Trophoblast cell (in vitro differentiated cells and primary cell): ENCODE data around the gene GASK1A.

Experiments
- DNase-seq, 2 donors: peaks; one replicate each; pipeline ENCODE4 v3.0.0-alpha.2; 2016
- H2AFZ ChIP-seq: 2 replicates; pipeline ENCODE4 v1.6.1; 2013; ENCODE audit warnings: low read length, moderate library complexity, mild to moderate bottlenecking; ENCODE audit not compliant: insufficient read depth, poor library complexity
- H2AK5ac ChIP-seq: 2 replicates; pipeline ENCODE4 v1.6.1; 2013; ENCODE audit warnings: mild to moderate bottlenecking, low read length
- H2BK120ac ChIP-seq: 2 replicates; pipeline ENCODE4 v1.6.1; 2013; ENCODE audit warnings: low read length, mild to moderate bottlenecking, moderate library complexity; ENCODE audit not compliant: insufficient read depth, poor library complexity
- H2BK12ac ChIP-seq: 2 replicates; pipeline ENCODE4 v1.6.1; 2013; ENCODE audit warnings: mild to moderate bottlenecking, low read length, moderate library complexity
- H2BK5ac ChIP-seq: 2 replicates; pipeline ENCODE4 v1.6.1; 2013; ENCODE audit warnings: low read length, low read depth, moderate library complexity, mild to moderate bottlenecking; ENCODE audit not compliant: poor library complexity
- H3K14ac ChIP-seq: 2 replicates; pipeline ENCODE4 v1.6.1; 2013; ENCODE audit warnings: mild to moderate bottlenecking, low read length
- H3K18ac ChIP-seq: 2 replicates; pipeline ENCODE4 v1.6.1; 2013; ENCODE audit warnings: mild to moderate bottlenecking, low read length
- H3K23ac ChIP-seq: 2 replicates; pipeline ENCODE4 v1.6.1; 2013; ENCODE audit warnings: low read length
- H3K27ac ChIP-seq: 2 replicates; pipeline ENCODE4 v1.5.1; 2013; ENCODE audit warnings: low read depth, mild to moderate bottlenecking, inconsistent platforms, low read length, moderate library complexity
- H3K27me3 ChIP-seq: 2 replicates; pipeline ENCODE4 v1.6.1; 2013; ENCODE audit warnings: inconsistent platforms, mild to moderate bottlenecking, low read length, moderate library complexity; ENCODE audit not compliant: insufficient read depth
- H3K36me3 ChIP-seq, 2 experiments: 1 replicate in 1 of 2; 2 replicates in 1 of 2; pipeline ENCODE4 v1.6.1; 2013; ENCODE audit warnings: low read length in 2 of 2, mild to moderate bottlenecking in 2 of 2, moderate library complexity in 1 of 2; ENCODE audit not compliant: insufficient read depth in 2 of 2, control insufficient read depth in 1 of 2
- H3K4ac ChIP-seq: 2 replicates; pipeline ENCODE4 v1.6.1; 2013; ENCODE audit warnings: low read depth, mild to moderate bottlenecking, low read length, moderate library complexity
- H3K4me1 ChIP-seq, 2 experiments: 1 replicate in 1 of 2; 2 replicates in 1 of 2; pipeline ENCODE4 v1.6.1; 2013; ENCODE audit warnings: low read length in 2 of 2, mild to moderate bottlenecking in 2 of 2, moderate library complexity in 1 of 2; ENCODE audit not compliant: insufficient read depth in 2 of 2, control insufficient read depth in 1 of 2
- H3K4me2 ChIP-seq: 2 replicates; pipeline ENCODE4 v1.6.1; 2013; ENCODE audit warnings: inconsistent platforms, mild to moderate bottlenecking, low read length, moderate library complexity
- H3K4me3 ChIP-seq: 2 replicates; pipeline ENCODE4 v1.5.1; 2013; ENCODE audit warnings: mild to moderate bottlenecking, low read depth, low read length, inconsistent platforms
- H3K79me1 ChIP-seq: one replicate; pipeline ENCODE4 v1.6.1; 2013; ENCODE audit warnings: low read length
- H3K79me2 ChIP-seq: 2 replicates; pipeline ENCODE4 v1.6.1; 2013; ENCODE audit warnings: low read length, mild to moderate bottlenecking; ENCODE audit not compliant: control insufficient read depth, insufficient read depth, poor library complexity
- H3K9ac ChIP-seq: 2 replicates; pipeline ENCODE4 v1.6.1; 2013; ENCODE audit warnings: mild to moderate bottlenecking, low read length
- H3K9me3 ChIP-seq: 2 replicates; pipeline ENCODE4 v1.6.1; 2013; ENCODE audit warnings: low read depth, mild to moderate bottlenecking, control low read depth, inconsistent platforms, low read length; ENCODE audit not compliant: insufficient read depth
- H4K12ac ChIP-seq: 2 replicates; pipeline ENCODE4 v1.6.1; 2013; ENCODE audit warnings: low read depth, mild to moderate bottlenecking, low read length, moderate library complexity
- H4K8ac ChIP-seq: 2 replicates; pipeline ENCODE4 v1.6.1; 2013; ENCODE audit warnings: low read depth, mild to moderate bottlenecking, low read length, moderate library complexity
- H4K91ac ChIP-seq: one replicate; pipeline ENCODE4 v1.6.1; 2013; ENCODE audit warnings: low read depth, mild to moderate bottlenecking, low read length, moderate library complexity
- WGBS: extraction: QIAGEN DNeasy Blood & Tissue Kit; methylation state at CpG from one replicate; pipeline ENCODE4 v1.1.7; 2013; ENCODE audit warnings: missing lambda C conversion rate; ENCODE audit not compliant: insufficient read length, insufficient coverage; ENCODE audit errors: extremely low coverage; 5-methylcytosine and 5-hydroxymethylcytosine counted together

GASK1A gene

DNA sequence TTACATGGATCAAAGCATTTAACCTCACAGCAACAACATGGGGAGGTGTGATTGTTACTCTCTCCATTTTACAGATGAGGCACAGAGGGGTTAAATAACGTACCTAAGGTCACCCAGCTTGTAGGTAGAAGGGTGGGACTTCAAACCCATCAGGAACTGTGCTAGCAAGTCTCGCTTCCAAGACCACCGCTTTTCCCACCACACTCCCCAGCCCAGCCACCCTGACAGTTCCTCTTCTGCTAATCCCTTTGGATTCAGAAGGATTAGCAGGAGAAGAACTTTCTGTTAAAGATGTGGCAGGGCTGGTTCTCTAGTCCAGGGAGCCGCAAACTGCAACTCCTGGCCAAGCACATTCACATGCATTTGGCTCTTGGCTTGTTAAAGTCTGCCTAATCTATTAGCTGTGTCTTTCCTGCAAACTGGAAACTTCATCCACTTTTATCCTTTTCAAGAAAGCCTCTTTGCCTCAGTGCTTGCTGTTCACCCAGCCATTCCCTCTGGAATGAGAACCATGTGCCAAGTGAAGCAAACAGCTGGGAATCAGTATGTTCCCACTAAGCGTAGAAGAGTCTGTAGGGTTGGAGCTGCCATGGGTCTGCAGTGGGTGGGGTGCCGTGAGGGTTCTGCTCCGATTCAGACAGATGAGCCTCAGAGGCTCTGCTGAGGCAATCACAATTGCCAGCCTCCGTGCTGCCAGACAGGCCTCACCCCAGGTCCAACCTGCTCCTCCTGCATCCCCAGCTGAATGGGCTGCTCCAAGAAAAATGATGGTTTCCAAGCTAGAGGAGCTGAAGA is 82.2 kb downstream of the GASK1A start:
- Histone ChIP-seq H3K4me2 (no peak overlapping the region), H3K36me3 (no peaks in the 10 kb centered on the region), H4K8ac (no peak overlapping the region), H3K79me1 (no peaks in the 10 kb centered on the region), H2BK120ac (no peak overlapping the region), H2AFZ (no peak overlapping the region), H3K9me3 (peaks cover 2% of the 10 kb centered on the region), H4K91ac (no peak overlapping the region), H4K12ac (no peak overlapping the region), H2AK5ac (no peak overlapping the region), H3K4ac (no peak overlapping the region), H3K4me1 (no peaks in the 10 kb centered on the region), H3K4me3 (no peak overlapping the region), H3K27me3 (no peaks in the 10 kb centered on the region), H3K27ac (no peak overlapping the region), H2BK12ac (no peak overlapping the region), H2BK5ac (no peak overlapping the region), H3K14ac (no peak overlapping the region), H3K18ac (no peak overlapping the region), H3K9ac (no peak overlapping the region), H3K79me2 (no peaks in the 10 kb centered on the region), H3K23ac (no peak overlapping the region)
- DNase-seq: no peak
- no CpG with 5 or more reads among the region's 8 CpGs for WGBS

DNA sequence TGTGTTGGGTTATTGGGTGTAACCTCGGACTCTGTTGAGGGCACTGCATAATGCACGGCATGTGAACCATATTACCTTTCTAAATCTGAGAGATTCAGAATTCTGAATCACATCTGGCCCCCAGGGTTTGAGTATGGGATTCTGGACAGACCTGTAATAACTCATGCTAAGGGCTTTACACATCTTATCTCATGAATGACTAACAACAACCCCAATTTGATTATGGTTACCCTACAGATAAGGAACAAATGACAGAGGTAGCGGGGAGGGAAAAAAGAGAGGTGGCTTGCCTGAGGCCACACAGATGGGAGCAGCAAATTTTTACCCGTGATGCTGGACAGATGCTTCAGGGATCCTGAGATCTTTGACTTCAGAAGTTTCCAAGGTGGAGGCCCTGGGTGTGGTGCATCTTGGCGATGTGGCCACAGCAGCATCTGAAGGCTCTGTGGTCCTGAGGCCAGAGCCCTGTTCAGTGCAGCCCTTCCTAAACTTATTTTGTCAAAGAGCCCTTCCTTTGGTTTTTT is 83.0 kb downstream of the GASK1A start:
- Histone ChIP-seq H3K4me2 (no peak overlapping the region), H2AFZ (no peak overlapping the region), H3K9ac (no peak overlapping the region), H4K91ac (no peak overlapping the region), H3K4me1 (no peaks in the 10 kb centered on the region), H2AK5ac (no peak overlapping the region), H3K9me3 (peaks cover 2% of the 10 kb centered on the region), H3K36me3 (no peaks in the 10 kb centered on the region), H3K79me1 (no peaks in the 10 kb centered on the region), H3K79me2 (no peaks in the 10 kb centered on the region), H3K4me3 (no peak overlapping the region), H3K27me3 (no peaks in the 10 kb centered on the region), H3K23ac (no peak overlapping the region), H3K4ac (no peak overlapping the region), H3K27ac (no peak overlapping the region), H2BK120ac (no peak overlapping the region), H4K12ac (no peak overlapping the region), H3K18ac (no peak overlapping the region), H3K14ac (no peak overlapping the region), H2BK12ac (no peak overlapping the region), H2BK5ac (no peak overlapping the region), H4K8ac (no peak overlapping the region)
- no peak for DNase-seq
- no CpG with 5 or more reads among the region's 5 CpGs for WGBS

DNA sequence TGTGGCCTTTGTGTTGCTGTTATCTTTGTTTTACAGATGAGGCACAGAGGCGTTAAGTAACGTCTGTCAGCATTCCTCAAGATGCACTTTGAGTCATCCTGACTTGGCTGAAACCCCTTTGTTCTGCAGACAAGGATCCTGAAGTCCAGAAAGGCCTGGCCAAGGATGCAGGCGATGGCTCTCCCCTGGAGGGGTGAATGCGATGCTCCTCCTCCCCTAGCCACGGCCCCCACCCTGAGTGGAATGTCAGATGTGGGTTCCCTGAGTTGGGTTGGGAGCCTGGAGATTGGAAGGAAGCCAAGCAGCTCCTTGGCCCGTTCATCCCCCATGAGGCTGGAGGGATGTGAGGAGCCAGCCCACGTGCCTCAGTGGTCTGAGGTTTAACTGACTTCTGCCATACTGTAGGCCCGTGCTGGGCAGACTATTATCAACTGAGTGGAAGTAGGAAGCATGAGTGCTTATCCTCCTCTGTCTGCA is 83.5 kb downstream of the GASK1A start:
- Histone ChIP-seq H2BK120ac (no peak overlapping the region), H2AK5ac (no peak overlapping the region), H3K9me3 (peaks cover 2% of the 10 kb centered on the region), H3K4ac (no peak overlapping the region), H4K91ac (no peak overlapping the region), H2BK12ac (no peak overlapping the region), H3K36me3 (no peaks in the 10 kb centered on the region), H3K18ac (no peak overlapping the region), H4K12ac (no peak overlapping the region), H3K4me2 (no peak overlapping the region), H3K27me3 (no peaks in the 10 kb centered on the region), H3K23ac (no peak overlapping the region), H3K27ac (no peak overlapping the region), H2BK5ac (no peak overlapping the region), H3K79me2 (no peaks in the 10 kb centered on the region), H3K4me3 (no peak overlapping the region), H2AFZ (no peak overlapping the region), H3K79me1 (no peaks in the 10 kb centered on the region), H3K4me1 (no peaks in the 10 kb centered on the region), H3K9ac (no peak overlapping the region), H4K8ac (no peak overlapping the region), H3K14ac (no peak overlapping the region)
- WGBS: no CpG with 5 or more reads among the region's 8 CpGs
- DNase-seq: no peak

DNA sequence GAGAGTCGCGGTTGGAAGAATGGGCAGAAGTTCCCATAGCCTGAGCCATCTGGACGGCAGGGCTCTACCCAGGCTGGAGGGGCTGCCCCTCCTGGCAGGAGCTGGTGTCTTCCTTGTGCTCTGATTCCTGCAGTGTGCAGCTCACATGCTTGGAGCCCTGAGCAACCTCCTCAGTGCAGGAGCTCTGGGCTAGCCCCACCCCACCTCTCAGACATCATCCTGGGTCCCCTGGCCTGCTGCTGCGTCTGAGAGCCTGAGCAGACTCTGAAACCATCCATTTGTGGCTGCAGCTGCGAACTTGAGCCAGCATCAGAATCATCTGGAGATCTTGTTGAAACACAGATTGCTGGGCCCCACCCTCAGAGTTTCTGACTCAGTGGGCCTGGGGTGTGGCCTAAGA is 84.0 kb downstream of the GASK1A start:
- Histone ChIP-seq H4K8ac (no peak overlapping the region), H2BK12ac (no peak overlapping the region), H2AFZ (no peak overlapping the region), H3K4me2 (no peak overlapping the region), H3K14ac (no peak overlapping the region), H3K9me3 (peaks cover 2% of the 10 kb centered on the region), H2BK5ac (no peak overlapping the region), H4K91ac (no peak overlapping the region), H3K9ac (no peak overlapping the region), H3K4me3 (no peak overlapping the region), H3K36me3 (no peaks in the 10 kb centered on the region), H4K12ac (no peak overlapping the region), H3K23ac (no peak overlapping the region), H3K27me3 (no peaks in the 10 kb centered on the region), H2AK5ac (no peak overlapping the region), H3K79me1 (no peaks in the 10 kb centered on the region), H3K79me2 (no peaks in the 10 kb centered on the region), H2BK120ac (no peak overlapping the region), H3K4ac (no peak overlapping the region), H3K4me1 (no peaks in the 10 kb centered on the region), H3K27ac (no peak overlapping the region), H3K18ac (no peak overlapping the region)
- DNase-seq: no peak
- no CpG with 5 or more reads among the region's 5 CpGs for WGBS
